ENCODE data around the gene ALG9. TPM values are rescaled to one million over a fixed set of nuclear protein-coding genes. Genes with fewer than 3 reads are reported as not detected.
"Not testable (repeated sequence)": the region's sequence is repeated elsewhere in the genome, so short reads cannot be mapped to it uniquely, and the experiment has no call there.

Gene ALG9
- total RNA-seq, 2 experiments from 2014 or later: 38.7 to 40.9 TPM

GRCh38 chr11:111779118-111779517 is 92.3 kb downstream of the ALG9 start:
- CTCF ChIA-PET: interaction anchor here (1.4 kb wide), 1 partner anchor 175 kb away, joined by 5 read pairs; no protein-coding TSS in a partner anchor
- POLR2A ChIA-PET: interaction anchor here (0.7 kb wide), 1 partner anchor 303 kb away, joined by 5 read pairs; no protein-coding TSS in a partner anchor

DNA sequence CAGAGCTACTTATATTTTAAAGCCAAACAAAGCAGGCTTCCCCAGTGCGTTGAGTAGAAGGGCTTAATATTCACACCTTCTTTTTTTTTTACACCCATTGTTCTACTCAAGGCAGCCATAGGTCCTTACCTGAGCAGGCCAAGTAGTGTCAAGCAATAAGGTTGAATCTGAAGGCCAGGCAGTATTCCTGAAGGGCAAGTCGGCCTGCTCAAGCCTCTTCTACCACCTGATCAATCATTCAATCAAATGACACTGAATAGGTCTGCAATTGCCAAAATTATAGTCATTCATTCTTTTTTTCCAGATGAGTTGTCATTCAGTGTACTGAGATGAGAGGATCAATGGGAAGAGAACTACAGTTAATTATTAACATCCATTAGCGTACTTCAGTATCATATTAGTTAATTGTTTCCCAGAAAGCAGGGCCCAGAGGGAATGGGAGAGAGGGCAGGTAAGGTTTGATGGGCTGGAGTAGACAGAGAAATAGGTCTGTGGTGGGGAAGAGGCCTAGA is 93.3 kb downstream of the ALG9 start:
- ChIA-PET POLR2A (no interaction called here), CTCF (interaction anchor here (1.1 to 2.3 kb wide), 7 partner anchors 8 to 191 kb away, joined by 3 to 11 read pairs (median 8); partner anchors contain the start of gene PPP2R1B)

DNA sequence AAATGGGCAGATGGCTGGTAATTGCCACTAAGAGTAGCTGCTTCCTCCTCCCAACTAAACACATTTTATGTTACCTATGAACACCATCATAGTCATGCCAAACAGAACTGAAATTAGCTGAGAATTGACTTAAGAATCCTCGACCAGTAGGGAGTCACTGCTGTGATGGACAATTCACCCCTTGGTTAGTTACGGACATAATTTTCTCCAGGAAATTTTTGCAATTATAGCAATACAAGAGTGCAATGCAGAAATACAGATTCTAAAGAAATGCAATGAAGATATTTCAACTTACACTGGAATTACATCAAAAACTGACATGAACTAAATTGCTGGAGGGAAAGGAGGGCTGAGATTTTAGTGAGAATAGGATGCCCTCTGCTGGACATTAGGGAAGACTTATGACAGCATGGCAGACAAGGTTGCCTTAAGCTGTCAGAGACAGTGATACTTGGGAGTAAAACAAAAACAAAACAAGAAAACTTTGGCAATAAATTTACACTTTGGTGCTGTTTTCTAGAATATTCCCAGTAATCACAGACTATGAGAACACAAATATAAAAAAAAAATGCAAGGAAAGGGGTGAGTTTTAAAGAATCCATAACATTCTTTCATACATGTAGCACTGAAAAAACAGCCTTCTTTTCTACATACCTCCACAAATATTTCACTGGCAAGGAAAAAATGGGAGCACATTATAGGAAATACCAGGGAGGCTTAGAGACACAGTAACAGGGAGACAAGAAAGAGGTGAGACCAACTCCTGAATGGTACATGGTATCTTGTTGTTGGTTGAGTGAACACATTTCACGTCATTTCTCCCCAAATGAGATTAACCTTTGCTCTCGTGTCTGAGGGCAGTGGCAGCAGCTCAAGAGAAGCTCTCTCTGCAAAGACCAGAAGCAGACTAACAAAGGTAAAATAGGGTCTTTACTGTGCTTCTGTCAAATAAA is 94.0 kb downstream of the ALG9 start:
- ChIA-PET CTCF (interaction anchor here (0.8 to 2.3 kb wide), 15 partner anchors 9 to 214 kb away, joined by 3 to 11 read pairs (median 4); partner anchors contain the start of gene PPP2R1B), POLR2A (no interaction called here)

DNA sequence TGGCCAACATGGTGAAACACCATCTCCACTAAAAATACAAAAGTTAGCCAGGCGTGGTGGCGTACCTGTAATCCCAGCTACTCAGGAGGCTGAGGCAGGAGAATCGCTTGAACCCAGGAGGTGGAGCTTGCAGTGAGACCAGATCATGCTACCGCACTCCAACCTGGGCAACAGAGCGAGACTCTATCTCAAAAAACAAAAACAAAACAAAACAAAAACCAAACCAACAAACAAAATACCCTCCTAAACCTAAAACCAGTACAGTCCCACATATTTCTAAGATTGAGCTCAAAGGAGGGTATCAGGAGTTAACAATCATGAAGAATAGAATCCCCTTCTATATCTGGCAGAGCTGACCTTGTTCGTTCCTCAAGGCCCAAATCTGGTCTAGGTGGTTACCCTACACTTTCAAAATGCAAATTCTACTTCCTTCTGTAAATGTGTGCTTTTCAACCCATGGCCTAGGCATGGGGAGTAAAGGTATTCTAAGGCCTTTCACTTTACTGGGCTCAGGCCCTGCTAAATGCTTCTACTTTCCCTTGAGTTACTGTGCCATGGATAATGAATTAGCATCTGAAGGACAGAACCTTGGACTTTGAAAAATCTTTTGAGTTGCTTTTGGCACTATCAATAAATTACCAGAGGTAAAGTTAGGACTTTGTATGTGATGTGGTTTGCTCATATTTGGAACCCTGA is 94.8 kb downstream of the ALG9 start:
- ChIA-PET CTCF (interaction anchor here (0.9 to 2.3 kb wide), 15 partner anchors 10 to 213 kb away, joined by 3 to 11 read pairs (median 4); partner anchors contain the start of gene PPP2R1B), POLR2A (no interaction called here)

GRCh38 chr11:111774955-111775710 is 96.2 kb downstream of the ALG9 start:
- POLR2A ChIA-PET: no interaction called here
- CTCF ChIA-PET: interaction anchor here (1.0 to 1.1 kb wide), 2 partner anchors 10 to 188 kb away, joined by 3 read pairs; no protein-coding TSS in a partner anchor

GRCh38 chr11:111772535-111772934 is 98.8 kb downstream of the ALG9 start:
- ChIA-PET CTCF (no interaction called here), POLR2A (no interaction called here)

GRCh38 chr11:111771205-111771604 is 100.2 kb downstream of the ALG9 start:
- CTCF ChIA-PET, POLR2A ChIA-PET: not testable (repeated sequence)

GRCh38 chr11:111770581-111771134 is 100.7 kb downstream of the ALG9 start:
- ChIA-PET CTCF (no interaction called here), POLR2A (no interaction called here)

DNA sequence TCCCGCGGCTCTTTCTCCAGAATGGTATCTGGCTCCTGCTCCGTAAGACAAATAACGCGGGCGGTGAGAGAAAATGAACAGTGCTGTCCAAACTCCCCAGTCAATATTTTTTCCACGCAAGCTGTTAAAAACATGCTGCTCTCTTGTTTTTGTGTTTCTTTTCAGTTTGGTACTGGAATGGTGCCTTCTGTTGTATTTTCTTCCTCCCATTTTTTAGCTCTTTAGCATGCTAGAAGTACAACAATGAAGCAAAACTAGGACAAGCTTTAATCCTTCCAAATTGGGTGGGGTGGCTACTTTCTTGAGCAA is 104.6 kb downstream of the ALG9 start:
- ChIA-PET POLR2A (interaction anchor here (1.7 kb wide), 1 partner anchor 164 kb away, joined by 8 read pairs; the partner anchor contains the start of gene SIK2), CTCF (interaction anchor here (0.6 to 2.1 kb wide), 3 partner anchors 10 to 198 kb away, joined by 3 to 11 read pairs (median 3); no protein-coding TSS in a partner anchor)

GRCh38 chr11:111765984-111766833 is 105.2 kb downstream of the ALG9 start, which contains the start of gene PPP2R1B:
Gene PPP2R1B, minus strand, starts transcription at chr11:111766389. Its CDS starts 28 bp downstream, at chr11:111766361.
- POLR2A ChIA-PET: interaction anchor here (1.7 kb wide), 1 partner anchor 164 kb away, joined by 8 read pairs; the partner anchor contains the start of gene SIK2
- CTCF ChIA-PET: interaction anchor here (0.6 to 2.1 kb wide), 4 partner anchors 10 to 197 kb away, joined by 3 to 11 read pairs (median 4); no protein-coding TSS in a partner anchor

GRCh38 chr11:111765320-111765983 is 105.9 kb downstream of the ALG9 start:
- ChIA-PET CTCF (interaction anchor here (0.7 to 1.5 kb wide), 3 partner anchors 10 to 162 kb away, joined by 3 to 6 read pairs (median 3); no protein-coding TSS in a partner anchor), POLR2A (interaction anchor here (1.7 kb wide), 1 partner anchor 163 kb away, joined by 8 read pairs; the partner anchor contains the start of gene SIK2)

DNA sequence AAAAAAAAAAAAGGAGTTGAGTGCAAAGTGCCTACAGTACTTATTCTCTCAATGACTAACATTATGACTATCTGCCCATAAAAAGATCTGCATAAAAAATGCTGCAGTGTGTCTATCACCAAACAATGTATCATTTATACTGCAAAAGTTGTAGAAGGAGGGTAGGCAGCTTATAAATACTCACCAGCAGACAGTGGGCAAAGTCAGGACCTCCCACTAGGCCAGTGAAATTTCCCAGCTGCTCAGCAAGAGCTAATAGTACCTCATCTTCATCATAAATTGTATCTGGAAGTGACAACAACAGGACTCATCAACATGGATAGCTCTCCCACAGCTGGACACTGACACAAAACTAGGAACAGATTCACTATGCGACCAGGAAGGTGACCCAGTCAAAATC is 106.8 kb downstream of the ALG9 start:
- ChIA-PET POLR2A (no interaction called here), CTCF (interaction anchor here (0.7 to 2.3 kb wide), 4 partner anchors 11 to 162 kb away, joined by 3 to 8 read pairs (median 4); no protein-coding TSS in a partner anchor)

- POLR2A ChIA-PET: interaction anchor here (0.7 kb wide), 1 partner anchor 194 kb away, joined by 5 read pairs; no protein-coding TSS in a partner anchor
Observed at GRCh38 chr11:111762981-111763643, 108.3 kb downstream of the ALG9 start.

DNA sequence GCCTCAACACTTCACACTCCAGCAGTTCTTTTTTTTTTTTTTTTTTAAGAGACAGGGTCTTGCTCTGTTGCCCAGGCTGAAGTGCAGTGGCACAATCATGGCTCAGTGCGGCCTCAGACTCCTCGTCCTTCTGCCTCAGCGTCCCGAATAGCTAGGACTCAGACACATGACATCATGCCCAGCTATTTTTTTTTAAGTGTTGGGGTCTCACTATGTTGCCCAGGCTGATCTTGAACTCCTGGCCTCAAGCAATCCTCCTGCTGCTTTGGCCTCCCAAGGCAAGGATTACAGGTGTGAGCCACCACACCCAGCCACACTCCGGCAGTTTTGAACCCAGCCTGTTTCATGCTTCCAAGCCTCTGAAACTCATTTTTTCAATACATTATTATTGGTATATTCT is 108.9 kb downstream of the ALG9 start:
- POLR2A ChIA-PET: interaction anchor here (0.7 kb wide), 1 partner anchor 193 kb away, joined by 5 read pairs; no protein-coding TSS in a partner anchor
- CTCF ChIA-PET: interaction anchor here (0.7 to 2.3 kb wide), 5 partner anchors 10 to 176 kb away, joined by 3 to 8 read pairs (median 3); no protein-coding TSS in a partner anchor

More at GRCh38 chr11:111762981-111763643, 108.3 kb downstream of the ALG9 start:
- CTCF ChIA-PET: interaction anchor here (0.7 to 2.3 kb wide), 4 partner anchors 10 to 177 kb away, joined by 3 to 8 read pairs (median 4); no protein-coding TSS in a partner anchor

GRCh38 chr11:111761036-111761435 is 110.3 kb downstream of the ALG9 start:
- CTCF ChIA-PET: interaction anchor here (0.7 to 1.0 kb wide), 2 partner anchors 56 to 87 kb away, joined by 3 to 4 read pairs; no protein-coding TSS in a partner anchor
- POLR2A ChIA-PET: interaction anchor here (1.0 kb wide), 1 partner anchor 158 kb away, joined by 4 read pairs; the partner anchor contains the start of gene SIK2

All from activated CD8-positive, alpha-beta memory T cell treated with anti-CD3 and anti-CD28 coated beads for 36 hours (primary cell).